H1 (cell line): ENCODE results near the gene RUSC2. TPM values are rescaled to one million over a fixed set of nuclear protein-coding genes. Genes with fewer than 3 reads are reported as not detected.

ENCODE experiments used
- CTCF ChIA-PET: fragments of 300-600 bp; sonication (Branson Sonifier 250); formaldehyde crosslinking; loops from one replicate; lab custom pipeline; 2021; ENCODE audit not compliant: partially characterized antibody; lab: Charles Lee
- POLR2A ChIA-PET: fragments of 300-600 bp; sonication (Branson Sonifier 250); formaldehyde crosslinking; loops from one replicate; lab custom pipeline; 2021; ENCODE audit warnings: inconsistent platforms; ENCODE audit not compliant: partially characterized antibody; lab: Charles Lee
- DNase-seq, 2 experiments: peaks; one replicate each; pipeline versions ENCODE4 v3.0.0 to v3.0.0-alpha.2; 2010 to 2022; ENCODE audit warnings: low spot score in 2 of 2, low read depth in 1 of 2, mixed read lengths in 1 of 2
- FAIRE-seq: peaks from 2 replicates; lab custom pipeline; 2011; peaks lifted over from hg19 to GRCh38; lab: Jason Lieb, UNC
- H2AFZ ChIP-seq: 2 replicates; pipeline ENCODE4 v1.8.1; 2012; ENCODE audit warnings: low read length, inconsistent platforms
- H2AK5ac ChIP-seq: 2 replicates; pipeline ENCODE4 v1.6.1; 2013; ENCODE audit warnings: low read depth, low read length
- H2BK120ac ChIP-seq: replicated peaks from 2 replicates; pipeline ENCODE3; 2013; ENCODE audit warnings: low read depth, low read length, inconsistent platforms
- H2BK12ac ChIP-seq: 2 replicates; pipeline ENCODE4 v1.6.1; 2013; ENCODE audit warnings: low read depth, low read length
- H2BK15ac ChIP-seq: 2 replicates; pipeline ENCODE4 v1.6.1; 2013; ENCODE audit warnings: low read length
- H2BK20ac ChIP-seq: 2 replicates; pipeline ENCODE4 v1.6.1; 2013; ENCODE audit warnings: low read length
- H2BK5ac ChIP-seq: 2 replicates; pipeline ENCODE4 v1.6.1; 2013; ENCODE audit warnings: low read depth, low read length
- H3K14ac ChIP-seq: 2 replicates; pipeline ENCODE4 v1.6.1; 2013; ENCODE audit warnings: inconsistent platforms; ENCODE audit not compliant: insufficient read length
- H3K18ac ChIP-seq: 2 replicates; pipeline ENCODE4 v1.6.1; 2013; ENCODE audit warnings: low read length; ENCODE audit errors: extremely low read depth
- H3K23ac ChIP-seq: 2 replicates; pipeline ENCODE4 v1.6.1; 2013; ENCODE audit warnings: inconsistent platforms; ENCODE audit not compliant: insufficient read length
- H3K23me2 ChIP-seq: 2 replicates; pipeline ENCODE4 v1.6.1; 2013; ENCODE audit warnings: low read depth, low read length
- H3K27ac ChIP-seq: 2 replicates; pipeline ENCODE4 v1.6.1; 2011; ENCODE audit warnings: low read depth, low read length, inconsistent platforms
- H3K27me3 ChIP-seq, 4 experiments: replicated peaks in 1 of 4; 1 replicate in 1 of 4; 2 replicates in 3 of 4; pipeline versions ENCODE4 v1.6.1 to v1.8.1; 2011 to 2013; ENCODE audit warnings: low read length in 3 of 4, mild to moderate bottlenecking in 3 of 4, inconsistent platforms in 2 of 4, mixed read lengths in 2 of 4, moderate library complexity in 1 of 4; ENCODE audit not compliant: control insufficient read depth in 3 of 4, insufficient read depth in 3 of 4; ENCODE audit errors: extremely low read depth in 1 of 4
- H3K36me3 ChIP-seq, 4 experiments: 2 replicates each; pipeline versions ENCODE4 v1.6.1 to v1.8.1; 2011 to 2013; ENCODE audit warnings: mild to moderate bottlenecking in 4 of 4, low read length in 3 of 4, moderate library complexity in 2 of 4, control low read depth in 1 of 4, inconsistent platforms in 1 of 4; ENCODE audit not compliant: insufficient read depth in 4 of 4, control insufficient read depth in 2 of 4
- H3K4ac ChIP-seq: replicated peaks from 2 replicates; pipeline ENCODE3; 2013; ENCODE audit warnings: low read length, low read depth, mixed read lengths, inconsistent platforms; ENCODE audit not compliant: insufficient read length
- H3K4me1 ChIP-seq, 4 experiments: replicated peaks in 1 of 4; 1 replicate in 1 of 4; 2 replicates in 3 of 4; pipeline versions ENCODE4 v1.6.1 to v1.8.1; 2011 to 2013; ENCODE audit warnings: low read length in 3 of 4, inconsistent platforms in 2 of 4, mixed read lengths in 1 of 4; ENCODE audit not compliant: insufficient read depth in 4 of 4, control insufficient read depth in 3 of 4
- H3K4me2 ChIP-seq, 2 experiments: 2 replicates each; pipeline versions ENCODE4 v1.6.1 to v1.8.1; 2011 to 2013; ENCODE audit warnings: low read depth in 2 of 2, low read length in 2 of 2, control low read depth in 1 of 2, inconsistent platforms in 1 of 2, mild to moderate bottlenecking in 1 of 2; ENCODE audit not compliant: insufficient read depth in 1 of 2
- H3K4me3 ChIP-seq, 4 experiments: fragments of 200-600, 300-600 bp in 1 of 4; sonication (generic), shearing (Covaris generic), sonication (Bioruptor Twin) in 1 of 4; 2 replicates each; pipeline versions ENCODE4 v1.5.1 to v1.8.1; 2011 to 2016; ENCODE audit warnings: low read length in 4 of 4, low read depth in 3 of 4, control low read depth in 2 of 4, inconsistent platforms in 2 of 4, mild to moderate bottlenecking in 2 of 4, mixed read lengths in 1 of 4, moderate library complexity in 1 of 4; ENCODE audit not compliant: insufficient read depth in 2 of 4; ENCODE audit errors: extremely low read depth in 1 of 4
- H3K56ac ChIP-seq: replicated peaks from 2 replicates; pipeline ENCODE3; 2013; ENCODE audit warnings: low read depth, mild to moderate bottlenecking, mixed read lengths, low read length, inconsistent platforms; ENCODE audit not compliant: insufficient read length
- H3K79me1 ChIP-seq: 2 replicates; pipeline ENCODE4 v1.6.1; 2013; ENCODE audit warnings: low read depth, low read length, control low read depth
- H3K79me2 ChIP-seq, 2 experiments: 2 replicates each; pipeline versions ENCODE4 v1.6.1 to v1.8.1; 2012 to 2013; ENCODE audit warnings: low read length in 2 of 2, mild to moderate bottlenecking in 2 of 2, inconsistent platforms in 1 of 2; ENCODE audit not compliant: insufficient read depth in 2 of 2, control insufficient read depth in 1 of 2
- H3K9ac ChIP-seq, 4 experiments: replicated peaks in 1 of 4; 1 replicate in 1 of 4; 2 replicates in 3 of 4; pipeline versions ENCODE4 v1.6.1 to v1.8.1; 2011 to 2013; ENCODE audit warnings: low read depth in 3 of 4, low read length in 3 of 4, control low read depth in 2 of 4, mild to moderate bottlenecking in 2 of 4, moderate library complexity in 2 of 4, inconsistent platforms in 1 of 4; ENCODE audit errors: extremely low read depth in 1 of 4
- H3K9me3 ChIP-seq, 2 experiments: 2 replicates each; pipeline versions ENCODE4 v1.6.1 to v1.8.1; 2012 to 2013; ENCODE audit warnings: mild to moderate bottlenecking in 2 of 2, moderate library complexity in 2 of 2, control low read depth in 1 of 2, inconsistent platforms in 1 of 2, low read depth in 1 of 2, low read length in 1 of 2, mixed read lengths in 1 of 2; ENCODE audit not compliant: insufficient read depth in 2 of 2
- H4K20me1 ChIP-seq, 2 experiments: replicated peaks in 1 of 2; 2 replicates each; pipeline versions ENCODE3 to v1.8.1; 2011 to 2013; ENCODE audit warnings: inconsistent platforms in 2 of 2, low read length in 2 of 2, mild to moderate bottlenecking in 1 of 2; ENCODE audit not compliant: insufficient read depth in 2 of 2, control insufficient read depth in 1 of 2
- H4K5ac ChIP-seq: 2 replicates; pipeline ENCODE4 v1.6.1; 2013; ENCODE audit warnings: low read length, low read depth, mixed read lengths, inconsistent platforms; ENCODE audit not compliant: insufficient read length
- H4K8ac ChIP-seq: 2 replicates; pipeline ENCODE4 v1.8.0; 2013; ENCODE audit warnings: mild to moderate bottlenecking, moderate library complexity, low read length, inconsistent platforms; ENCODE audit not compliant: insufficient read depth; ENCODE audit errors: extremely low read depth
- H4K91ac ChIP-seq: replicated peaks from 2 replicates; pipeline ENCODE3; 2013; ENCODE audit warnings: low read length, mixed read lengths, inconsistent platforms; ENCODE audit not compliant: insufficient read length
- KDM4A ChIP-seq: IDR thresholded peaks from one replicate; pipeline ENCODE4 v1.7.1; 2012; ENCODE audit warnings: low read depth, mild to moderate bottlenecking, moderate library complexity, low read length, inconsistent platforms; ENCODE audit not compliant: severe bottlenecking
- SIX5 ChIP-seq: IDR thresholded peaks from 2 replicates; pipeline ENCODE4 v1.6.1; 2011; ENCODE audit warnings: mild to moderate bottlenecking, low read depth, low read length
- TAF1 ChIP-seq: IDR thresholded peaks from 2 replicates; pipeline ENCODE4 v1.6.1; 2011; ENCODE audit warnings: mild to moderate bottlenecking, low read depth, low read length
- WGBS, 2 experiments: shearing (Covaris generic) in 1 of 2; methylation state at CpG; one replicate each; pipeline versions ENCODE4 v1.1.6 to v1.1.7; 2013 to 2015; ENCODE audit warnings: low lambda C conversion rate in 2 of 2, mixed read lengths in 2 of 2, inconsistent platforms in 1 of 2, low coverage in 1 of 2, missing lambda C conversion rate in 1 of 2; ENCODE audit not compliant: insufficient replicate concordance in 2 of 2, insufficient coverage in 1 of 2, insufficient read length in 1 of 2; ENCODE audit errors: extremely low coverage in 1 of 2, missing lambda C conversion rate in 1 of 2; 5-methylcytosine and 5-hydroxymethylcytosine counted together
- polyA plus RNA-seq, 7 experiments: library from polyadenylated mRNA; depleted of rRNA in 3 of 7; stranded (reverse) in 5 of 7; unstranded in 2 of 7; fragments of >200 nt in 5 of 7; fragments of 200-250 nt in 2 of 7; gene quantifications; 1 replicate in 5 of 7; 2 replicates in 1 of 7; 4 replicates in 1 of 7; pipeline versions ENCODE4 v1.2.1 to v1.2.3, GENCODE V29; 2011 to 2013; ENCODE audit warnings: missing spikeins in 2 of 7, mixed read lengths in 2 of 7
- total RNA-seq: library from RNA; stranded (reverse); fragmentation: NEBNext Ultra II Directional; extraction: Animal tissue kit (Norgen Biotek cat#: 25700); gene quantifications from 2 replicates; pipeline ENCODE4 v1.2.1, GENCODE V29; 2021
- TF ChIP-seq, protein P1 (sequence below), 3 experiments: IDR thresholded peaks; 1 replicate in 2 of 3; 2 replicates in 1 of 3; pipeline versions ENCODE4 v1.5.1 to v1.6.1; 2011; ENCODE audit warnings: low read length in 3 of 3, mild to moderate bottlenecking in 3 of 3, inconsistent platforms in 2 of 3, low read depth in 1 of 3, moderate library complexity in 1 of 3; ENCODE audit not compliant: insufficient read depth in 1 of 3; ENCODE audit errors: control extremely low read depth in 1 of 3

The RUSC2 gene
- total and polyA plus RNA-seq, 2 of the 8 experiments (the other 6 are each of a cell fraction or from before 2014, with no cell fraction given), result 4.2 to 7.9 TPM

DNA sequence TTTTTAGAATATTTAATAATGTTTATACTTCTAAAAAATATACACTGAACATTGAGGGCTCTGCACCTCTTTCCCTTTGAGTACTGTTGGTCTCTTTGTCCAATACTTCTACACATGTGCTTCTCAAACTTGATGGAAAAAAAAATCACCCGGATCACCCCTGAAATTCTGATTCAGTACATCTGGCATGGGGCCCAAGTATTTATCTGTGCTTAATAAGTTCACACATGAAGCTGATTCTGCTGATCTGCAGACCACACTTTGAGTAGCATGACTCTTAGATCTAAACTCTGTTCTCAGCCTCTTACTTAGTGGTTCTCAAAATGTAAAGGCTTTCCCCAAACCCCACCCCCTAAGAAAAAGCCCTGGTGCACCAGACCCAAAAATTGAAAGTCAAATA lies 12.0 kb downstream of the RUSC2 start:
- POLR2A ChIA-PET, result no interaction called here
- CTCF ChIA-PET, result interaction anchor here (1.9 to 9.7 kb wide), 2 partner anchors 18 to 52 kb away, joined by 14 to 75 read pairs; no protein-coding TSS in a partner anchor
- FAIRE-seq (no peak), DNase-seq (no peak)
- 95% methylated on average over 1 of the region's 1 CpG; no CpG with 5 or more reads in 1 of the 2 experiments for WGBS, 2 experiments
- H4K91ac ChIP-seq, result no peak overlapping the region
- H2BK15ac ChIP-seq, result no peak overlapping the region
- H2BK5ac ChIP-seq, result no peak overlapping the region
- no peak overlapping the region for H2AFZ ChIP-seq
- H3K18ac ChIP-seq, result no peak overlapping the region
- H3K9me3 ChIP-seq, result no peaks in the 10 kb centered on the region
- no peak overlapping the region for H4K8ac ChIP-seq
- no peak overlapping the region for H3K4ac ChIP-seq
- H3K36me3 ChIP-seq, result no peaks in the 10 kb centered on the region
- no peaks in the 10 kb centered on the region for H4K20me1 ChIP-seq
- H3K23ac ChIP-seq, result no peak overlapping the region
- H3K4me2 ChIP-seq, result no peak overlapping the region
- no peak overlapping the region for H3K27ac ChIP-seq
- no peak overlapping the region for H3K14ac ChIP-seq
- no peak overlapping the region for H4K5ac ChIP-seq
- H3K4me1 ChIP-seq, result no peaks in the 10 kb centered on the region
- H3K9ac ChIP-seq, result no peak overlapping the region
- H3K79me1 ChIP-seq, result no peaks in the 10 kb centered on the region
- H2BK120ac ChIP-seq, result no peak overlapping the region
- H3K27me3 ChIP-seq, result no peaks in the 10 kb centered on the region
- no peak overlapping the region for H3K56ac ChIP-seq
- H2AK5ac ChIP-seq, result no peak overlapping the region
- no peak overlapping the region for H3K4me3 ChIP-seq
- H2BK12ac ChIP-seq, result no peak overlapping the region
- no peaks in the 10 kb centered on the region for H3K79me2 ChIP-seq
- no peak overlapping the region for H2BK20ac ChIP-seq
- H3K23me2 ChIP-seq, result no peaks in the 10 kb centered on the region
- TF ChIP-seq TAF1 (no peak), KDM4A (no peak), SIX5 (no peak)
- TF ChIP-seq, protein P1, sequence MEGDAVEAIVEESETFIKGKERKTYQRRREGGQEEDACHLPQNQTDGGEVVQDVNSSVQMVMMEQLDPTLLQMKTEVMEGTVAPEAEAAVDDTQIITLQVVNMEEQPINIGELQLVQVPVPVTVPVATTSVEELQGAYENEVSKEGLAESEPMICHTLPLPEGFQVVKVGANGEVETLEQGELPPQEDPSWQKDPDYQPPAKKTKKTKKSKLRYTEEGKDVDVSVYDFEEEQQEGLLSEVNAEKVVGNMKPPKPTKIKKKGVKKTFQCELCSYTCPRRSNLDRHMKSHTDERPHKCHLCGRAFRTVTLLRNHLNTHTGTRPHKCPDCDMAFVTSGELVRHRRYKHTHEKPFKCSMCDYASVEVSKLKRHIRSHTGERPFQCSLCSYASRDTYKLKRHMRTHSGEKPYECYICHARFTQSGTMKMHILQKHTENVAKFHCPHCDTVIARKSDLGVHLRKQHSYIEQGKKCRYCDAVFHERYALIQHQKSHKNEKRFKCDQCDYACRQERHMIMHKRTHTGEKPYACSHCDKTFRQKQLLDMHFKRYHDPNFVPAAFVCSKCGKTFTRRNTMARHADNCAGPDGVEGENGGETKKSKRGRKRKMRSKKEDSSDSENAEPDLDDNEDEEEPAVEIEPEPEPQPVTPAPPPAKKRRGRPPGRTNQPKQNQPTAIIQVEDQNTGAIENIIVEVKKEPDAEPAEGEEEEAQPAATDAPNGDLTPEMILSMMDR (IDR thresholded peaks at IDR 0.05; ENCODE audit: control extremely low read depth in 1 of 3, insufficient read depth in 1 of 3, low read depth in 1 of 3, low read length in 3 of 3), result no peak
